ENCODE measurements around the gene NMT1. TPM values are rescaled to one million over a fixed set of nuclear protein-coding genes. Genes with fewer than 3 reads are reported as not detected.

Gene NMT1
- total RNA-seq, 2 experiments from 2014 or later, result 61.1 to 62.2 TPM

- no peaks in the 10 kb centered on the region for H3K36me3 ChIP-seq (ENCODE audit: insufficient read depth, low read length)
- CTCF ChIA-PET, result interaction anchor here (1.9 kb wide), 1 partner anchor 15 kb away, joined by 6 read pairs; the partner anchor contains the start of gene ACBD4
- peaks cover 10% of the 10 kb centered on the region for H3K4me1 ChIP-seq (ENCODE audit: insufficient read depth, low read length)
- H3K36me3 Mint-ChIP-seq (ENCODE audit: low read depth), result no peaks in the 10 kb centered on the region
- TF ChIP-seq CTCF (IDR thresholded peaks at IDR 0.05), result no peak
- DNase-seq (no peak), ATAC-seq (ENCODE audit: poor library complexity) (no peak)
- no peaks in the 10 kb centered on the region for H3K27me3 ChIP-seq (ENCODE audit: control insufficient read depth in 1 of 2, insufficient read depth in 2 of 2, low read length in 2 of 2)
- POLR2A ChIA-PET, result no interaction called here
- H3K27ac ChIP-seq (ENCODE audit: low read depth in 1 of 2, low read length in 2 of 2), result no peak overlapping the region
- no peak overlapping the region for H3K4me3 Mint-ChIP-seq
- no peaks in the 10 kb centered on the region for H3K9me3 ChIP-seq (ENCODE audit: control insufficient read depth in 1 of 2, insufficient read depth in 1 of 2, low read length in 2 of 2)
- H3K9me3 Mint-ChIP-seq, result no peaks in the 10 kb centered on the region
- H3K27me3 Mint-ChIP-seq, result no peaks in the 10 kb centered on the region
- no peaks in the 10 kb centered on the region for H3K4me1 Mint-ChIP-seq (ENCODE audit: low read depth)
- intact Hi-C loops (cut with DNase I, micrococcal nuclease), result no loop called here
- H3K27ac Mint-ChIP-seq, result no peak overlapping the region
- no peak overlapping the region for H3K4me3 ChIP-seq (ENCODE audit: low read length)
Measured at GRCh38 chr17:45119964-45120363, 58.8 kb downstream of the NMT1 start.

GRCh38 chr17:45120558-45120957 lies 59.4 kb downstream of the NMT1 start:
- Mint-ChIP-seq H3K9me3 (no peaks in the 10 kb centered on the region), H3K4me1 (ENCODE audit: low read depth) (no peaks in the 10 kb centered on the region), H3K36me3 (ENCODE audit: low read depth) (no peaks in the 10 kb centered on the region), H3K27me3 (no peaks in the 10 kb centered on the region), H3K4me3 (no peak overlapping the region), H3K27ac (no peak overlapping the region)
- DNase-seq (no peak), ATAC-seq (ENCODE audit: poor library complexity) (no peak)
- CTCF ChIA-PET, result interaction anchor here (1.9 kb wide), 1 partner anchor 15 kb away, joined by 6 read pairs; the partner anchor contains the start of gene ACBD4
- Histone ChIP-seq H3K27me3 (ENCODE audit: control insufficient read depth in 1 of 2, insufficient read depth in 2 of 2, low read length in 2 of 2) (no peaks in the 10 kb centered on the region), H3K4me3 (ENCODE audit: low read length) (no peak overlapping the region), H3K36me3 (ENCODE audit: insufficient read depth, low read length) (no peaks in the 10 kb centered on the region), H3K27ac (ENCODE audit: low read depth in 1 of 2, low read length in 2 of 2) (no peak overlapping the region), H3K9me3 (ENCODE audit: control insufficient read depth in 1 of 2, insufficient read depth in 1 of 2, low read length in 2 of 2) (no peaks in the 10 kb centered on the region), H3K4me1 (ENCODE audit: insufficient read depth, low read length) (peaks cover 10% of the 10 kb centered on the region)
- no peak for TF ChIP-seq CTCF (IDR thresholded peaks at IDR 0.05)
- POLR2A ChIA-PET, result no interaction called here
- intact Hi-C loops (cut with DNase I, micrococcal nuclease), result no loop called here

- POLR2A ChIA-PET, result no interaction called here
- Mint-ChIP-seq H3K4me3 (no peak overlapping the region), H3K27ac (no peak overlapping the region), H3K36me3 (ENCODE audit: low read depth) (no peaks in the 10 kb centered on the region), H3K4me1 (ENCODE audit: low read depth) (no peaks in the 10 kb centered on the region), H3K27me3 (no peaks in the 10 kb centered on the region), H3K9me3 (no peaks in the 10 kb centered on the region)
- ATAC-seq (ENCODE audit: poor library complexity), result no peak
- DNase-seq, result no peak
- Histone ChIP-seq H3K4me1 (ENCODE audit: insufficient read depth, low read length) (peaks cover 10% of the 10 kb centered on the region), H3K9me3 (ENCODE audit: control insufficient read depth in 1 of 2, insufficient read depth in 1 of 2, low read length in 2 of 2) (no peaks in the 10 kb centered on the region), H3K27me3 (ENCODE audit: control insufficient read depth in 1 of 2, insufficient read depth in 2 of 2, low read length in 2 of 2) (no peaks in the 10 kb centered on the region), H3K27ac (ENCODE audit: low read depth in 1 of 2, low read length in 2 of 2) (no peak overlapping the region), H3K4me3 (ENCODE audit: low read length) (no peak overlapping the region), H3K36me3 (ENCODE audit: insufficient read depth, low read length) (no peaks in the 10 kb centered on the region)
- TF ChIP-seq CTCF (IDR thresholded peaks at IDR 0.05), result no peak
- CTCF ChIA-PET, result no interaction called here
- intact Hi-C loops (cut with DNase I, micrococcal nuclease), result no loop called here
Measured at GRCh38 chr17:45121055-45121454, 59.9 kb downstream of the NMT1 start.
